Ishikawa (cell line): ENCODE measurements around the gene LDLRAD2.

Source experiments
- CEBPB ChIP-seq: IDR thresholded peaks from 2 replicates; pipeline ENCODE4 v1.6.1; 2012
- CREB1 ChIP-seq: IDR thresholded peaks from 2 replicates; pipeline ENCODE4 v1.6.1; 2012; ENCODE audit warnings: low read depth
- EGR1 ChIP-seq: IDR thresholded peaks from 2 replicates; pipeline ENCODE4 v1.6.1; 2012
- EP300 ChIP-seq: IDR thresholded peaks from 2 replicates; pipeline ENCODE4 v1.6.1; 2012; ENCODE audit warnings: borderline replicate concordance
- FOXM1 ChIP-seq: IDR thresholded peaks from 2 replicates; pipeline ENCODE4 v1.6.1; 2012; ENCODE audit warnings: low read depth, borderline replicate concordance
- NFIC ChIP-seq: IDR thresholded peaks from 2 replicates; pipeline ENCODE4 v1.6.1; 2012
- RAD21 ChIP-seq: IDR thresholded peaks from 2 replicates; pipeline ENCODE4 v1.6.1; 2012; ENCODE audit warnings: low read depth
- TAF1 ChIP-seq: IDR thresholded peaks from 2 replicates; pipeline ENCODE4 v1.6.1; 2012; ENCODE audit warnings: low read depth, mild to moderate bottlenecking
- TCF12 ChIP-seq: IDR thresholded peaks from 2 replicates; pipeline ENCODE4 v1.6.1; 2012; ENCODE audit warnings: low read depth
- TEAD4 ChIP-seq: IDR thresholded peaks from 2 replicates; pipeline ENCODE4 v1.6.1; 2012
- YY1 ChIP-seq: IDR thresholded peaks from 2 replicates; pipeline ENCODE4 v1.6.1; 2012; ENCODE audit warnings: low read depth
- ZBTB7A ChIP-seq: IDR thresholded peaks from 2 replicates; pipeline ENCODE4 v1.6.1; 2012; ENCODE audit warnings: low read depth
- TF ChIP-seq, protein P1 (sequence below): IDR thresholded peaks from 2 replicates; pipeline ENCODE4 v1.6.1; 2012; ENCODE audit warnings: low read depth, mild to moderate bottlenecking
- TF ChIP-seq, protein P2 (sequence below): IDR thresholded peaks from 2 replicates; pipeline ENCODE4 v1.6.1; 2012
- TF ChIP-seq, protein P3 (sequence below): IDR thresholded peaks from 2 replicates; pipeline ENCODE4 v1.6.1; 2012

Gene LDLRAD2

DNA sequence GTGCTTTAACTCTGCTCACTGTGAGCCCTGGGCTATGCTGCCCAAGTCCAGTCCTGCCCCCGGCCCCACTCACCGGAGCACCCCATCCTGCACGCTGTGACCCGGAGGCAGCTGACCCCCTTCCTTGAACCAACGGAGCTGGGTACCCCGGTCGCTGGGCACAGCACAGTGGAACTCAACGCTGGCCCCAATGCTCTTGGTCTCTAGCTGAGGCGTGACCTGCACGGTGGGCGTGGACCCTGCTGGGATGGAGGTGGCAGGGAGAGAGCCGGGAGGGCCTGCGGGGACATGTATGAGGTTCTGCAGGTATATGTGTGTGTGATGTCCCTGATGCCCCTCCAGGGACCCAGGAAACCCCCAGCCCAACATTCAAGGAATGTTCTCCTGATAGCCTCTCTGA, 24.7 kb downstream of the LDLRAD2 start:
- TF ChIP-seq RAD21 (no peak), YY1 (no peak), CEBPB (no peak), NFIC (no peak), EP300 (no peak), TEAD4 (no peak), ZBTB7A (no peak), FOXM1 (no peak)
- TF ChIP-seq, protein P1, sequence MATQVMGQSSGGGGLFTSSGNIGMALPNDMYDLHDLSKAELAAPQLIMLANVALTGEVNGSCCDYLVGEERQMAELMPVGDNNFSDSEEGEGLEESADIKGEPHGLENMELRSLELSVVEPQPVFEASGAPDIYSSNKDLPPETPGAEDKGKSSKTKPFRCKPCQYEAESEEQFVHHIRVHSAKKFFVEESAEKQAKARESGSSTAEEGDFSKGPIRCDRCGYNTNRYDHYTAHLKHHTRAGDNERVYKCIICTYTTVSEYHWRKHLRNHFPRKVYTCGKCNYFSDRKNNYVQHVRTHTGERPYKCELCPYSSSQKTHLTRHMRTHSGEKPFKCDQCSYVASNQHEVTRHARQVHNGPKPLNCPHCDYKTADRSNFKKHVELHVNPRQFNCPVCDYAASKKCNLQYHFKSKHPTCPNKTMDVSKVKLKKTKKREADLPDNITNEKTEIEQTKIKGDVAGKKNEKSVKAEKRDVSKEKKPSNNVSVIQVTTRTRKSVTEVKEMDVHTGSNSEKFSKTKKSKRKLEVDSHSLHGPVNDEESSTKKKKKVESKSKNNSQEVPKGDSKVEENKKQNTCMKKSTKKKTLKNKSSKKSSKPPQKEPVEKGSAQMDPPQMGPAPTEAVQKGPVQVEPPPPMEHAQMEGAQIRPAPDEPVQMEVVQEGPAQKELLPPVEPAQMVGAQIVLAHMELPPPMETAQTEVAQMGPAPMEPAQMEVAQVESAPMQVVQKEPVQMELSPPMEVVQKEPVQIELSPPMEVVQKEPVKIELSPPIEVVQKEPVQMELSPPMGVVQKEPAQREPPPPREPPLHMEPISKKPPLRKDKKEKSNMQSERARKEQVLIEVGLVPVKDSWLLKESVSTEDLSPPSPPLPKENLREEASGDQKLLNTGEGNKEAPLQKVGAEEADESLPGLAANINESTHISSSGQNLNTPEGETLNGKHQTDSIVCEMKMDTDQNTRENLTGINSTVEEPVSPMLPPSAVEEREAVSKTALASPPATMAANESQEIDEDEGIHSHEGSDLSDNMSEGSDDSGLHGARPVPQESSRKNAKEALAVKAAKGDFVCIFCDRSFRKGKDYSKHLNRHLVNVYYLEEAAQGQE, result no peak
- TF ChIP-seq, protein P2, sequence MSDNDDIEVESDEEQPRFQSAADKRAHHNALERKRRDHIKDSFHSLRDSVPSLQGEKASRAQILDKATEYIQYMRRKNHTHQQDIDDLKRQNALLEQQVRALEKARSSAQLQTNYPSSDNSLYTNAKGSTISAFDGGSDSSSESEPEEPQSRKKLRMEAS, result no peak

DNA sequence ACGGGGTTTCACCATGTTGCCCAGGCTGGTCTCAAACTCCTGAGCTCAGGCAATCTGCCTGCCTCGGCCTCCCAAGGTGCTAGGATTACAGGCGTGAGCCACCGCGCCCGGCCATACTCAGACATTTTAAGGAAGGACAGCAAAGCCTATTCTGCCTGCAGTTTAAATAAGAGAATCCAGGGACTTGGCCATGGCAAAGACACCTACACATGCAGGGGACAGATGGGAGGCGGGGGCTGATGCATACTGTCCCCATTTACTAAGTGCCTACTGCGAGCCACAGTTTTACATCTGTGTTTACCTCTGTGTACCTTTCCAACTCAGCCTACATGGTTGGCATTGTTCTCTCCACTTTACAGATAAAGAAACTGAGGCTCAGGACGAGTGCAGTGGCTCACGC, 25.4 kb downstream of the LDLRAD2 start:
- no peak for TF ChIP-seq FOXM1
- TF ChIP-seq CEBPB, result no peak
- TF ChIP-seq, protein P2, result no peak
- no peak for TF ChIP-seq EGR1
- TF ChIP-seq NFIC, result no peak
- no peak for TF ChIP-seq TAF1
- TF ChIP-seq CREB1, result no peak

DNA sequence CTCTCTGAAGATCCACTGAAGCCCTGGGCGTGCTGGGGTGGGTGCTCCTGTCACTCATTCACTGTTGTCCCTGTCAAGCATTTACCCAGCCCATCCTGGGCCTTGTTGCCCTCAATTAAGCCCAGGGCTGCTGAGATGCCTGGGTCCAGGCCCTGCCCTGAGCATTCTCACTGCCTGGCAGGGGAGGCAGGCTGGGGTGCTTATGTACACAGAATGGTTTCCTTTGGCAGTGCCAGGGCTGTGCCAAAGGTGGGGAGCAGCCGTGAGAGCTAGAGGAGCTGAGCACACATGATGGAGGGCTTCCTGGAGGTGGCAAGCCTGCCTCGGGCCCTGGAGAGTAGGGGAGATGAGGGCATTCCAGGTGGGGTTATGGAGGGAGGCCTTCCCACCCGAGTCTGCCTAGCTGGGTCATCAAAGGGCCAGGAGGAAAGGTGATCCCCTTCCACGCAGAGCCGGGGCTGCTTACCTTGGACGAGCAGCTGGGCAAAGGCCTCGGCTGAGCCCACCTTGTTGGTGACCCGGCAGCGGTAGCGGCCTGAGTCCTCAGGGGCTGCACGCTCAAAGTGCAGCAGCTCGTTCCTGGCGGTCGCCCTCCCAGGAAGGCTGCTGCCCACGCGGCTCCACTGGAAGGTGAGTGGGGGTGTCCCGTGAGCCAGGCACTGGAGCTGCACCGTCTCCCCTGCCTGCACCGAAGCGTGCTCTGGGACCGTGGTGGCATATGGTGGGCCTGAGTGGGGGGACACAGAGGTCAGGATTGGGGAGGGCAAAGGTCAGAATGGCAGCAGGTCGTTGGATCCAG, 26.5 kb downstream of the LDLRAD2 start:
- TF ChIP-seq YY1, result no peak
- TF ChIP-seq TEAD4, result no peak
- TF ChIP-seq ZBTB7A, result no peak
- TF ChIP-seq CEBPB, result no peak
- no peak for TF ChIP-seq EGR1
- TF ChIP-seq, protein P2, result no peak
- no peak for TF ChIP-seq CREB1
- TF ChIP-seq TAF1, result no peak
- no peak for TF ChIP-seq TCF12
- TF ChIP-seq EP300, result no peak

DNA sequence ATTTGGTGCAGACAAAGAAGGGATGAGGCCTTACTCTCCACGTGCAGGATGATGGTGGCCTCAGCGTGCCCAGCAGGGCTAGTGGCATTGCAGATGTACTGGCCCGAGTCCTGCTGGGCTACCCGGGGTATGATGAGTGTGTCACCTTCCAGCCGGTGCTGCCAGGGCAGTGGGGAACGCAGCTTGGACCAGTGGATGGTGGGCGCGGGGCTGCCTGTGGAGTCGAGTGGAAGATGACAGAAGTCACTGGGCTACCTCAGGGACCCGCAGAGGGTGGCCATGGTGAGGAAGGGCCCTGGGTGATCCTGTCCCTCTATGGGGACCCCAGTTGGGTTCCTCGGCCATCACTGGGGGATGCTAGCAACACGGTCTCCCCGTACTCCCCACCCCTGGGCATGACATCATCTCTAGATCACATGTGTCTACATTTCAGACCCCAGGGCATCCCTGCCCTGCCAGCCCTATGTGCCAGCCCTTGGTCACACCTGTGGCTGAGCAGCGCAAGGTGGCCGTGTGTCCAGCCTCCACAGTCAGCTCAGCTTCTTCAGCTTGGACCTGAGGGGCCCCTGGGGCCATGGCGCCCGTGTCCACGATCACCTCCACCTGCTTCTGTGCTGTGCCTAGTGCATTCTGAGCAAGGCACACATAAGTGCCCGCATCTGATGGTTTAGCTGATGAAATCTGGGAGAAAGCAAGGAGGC, 27.4 kb downstream of the LDLRAD2 start:
- TF ChIP-seq, protein P3, sequence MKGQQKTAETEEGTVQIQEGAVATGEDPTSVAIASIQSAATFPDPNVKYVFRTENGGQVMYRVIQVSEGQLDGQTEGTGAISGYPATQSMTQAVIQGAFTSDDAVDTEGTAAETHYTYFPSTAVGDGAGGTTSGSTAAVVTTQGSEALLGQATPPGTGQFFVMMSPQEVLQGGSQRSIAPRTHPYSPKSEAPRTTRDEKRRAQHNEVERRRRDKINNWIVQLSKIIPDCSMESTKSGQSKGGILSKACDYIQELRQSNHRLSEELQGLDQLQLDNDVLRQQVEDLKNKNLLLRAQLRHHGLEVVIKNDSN, result no peak
- TF ChIP-seq NFIC (no peak), TEAD4 (no peak), CREB1 (no peak), YY1 (no peak), EGR1 (no peak), FOXM1 (no peak)
- TF ChIP-seq, protein P2, result no peak

DNA sequence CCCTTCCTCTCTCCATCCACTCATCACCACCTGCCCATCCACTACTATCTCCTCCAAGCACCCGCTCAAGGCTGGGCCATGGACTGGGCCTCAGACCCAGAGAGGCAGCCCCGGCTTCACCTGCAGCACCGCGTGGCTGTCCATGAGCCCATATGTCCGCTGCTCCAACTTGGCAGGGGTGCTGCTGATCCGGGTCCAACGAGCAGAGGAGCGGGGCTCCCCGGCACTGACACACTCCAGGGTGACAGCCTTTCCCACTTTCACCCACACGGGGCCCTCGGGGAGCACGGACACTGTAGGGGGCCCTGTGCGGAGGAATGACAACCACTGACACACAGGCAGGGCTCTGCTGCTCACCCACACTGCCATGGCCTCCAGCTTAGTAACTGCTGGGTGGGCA, 28.9 kb downstream of the LDLRAD2 start:
- TF ChIP-seq, protein P3, result no peak
- TF ChIP-seq CEBPB, result no peak
- no peak for TF ChIP-seq ZBTB7A
- TF ChIP-seq TEAD4, result no peak

DNA sequence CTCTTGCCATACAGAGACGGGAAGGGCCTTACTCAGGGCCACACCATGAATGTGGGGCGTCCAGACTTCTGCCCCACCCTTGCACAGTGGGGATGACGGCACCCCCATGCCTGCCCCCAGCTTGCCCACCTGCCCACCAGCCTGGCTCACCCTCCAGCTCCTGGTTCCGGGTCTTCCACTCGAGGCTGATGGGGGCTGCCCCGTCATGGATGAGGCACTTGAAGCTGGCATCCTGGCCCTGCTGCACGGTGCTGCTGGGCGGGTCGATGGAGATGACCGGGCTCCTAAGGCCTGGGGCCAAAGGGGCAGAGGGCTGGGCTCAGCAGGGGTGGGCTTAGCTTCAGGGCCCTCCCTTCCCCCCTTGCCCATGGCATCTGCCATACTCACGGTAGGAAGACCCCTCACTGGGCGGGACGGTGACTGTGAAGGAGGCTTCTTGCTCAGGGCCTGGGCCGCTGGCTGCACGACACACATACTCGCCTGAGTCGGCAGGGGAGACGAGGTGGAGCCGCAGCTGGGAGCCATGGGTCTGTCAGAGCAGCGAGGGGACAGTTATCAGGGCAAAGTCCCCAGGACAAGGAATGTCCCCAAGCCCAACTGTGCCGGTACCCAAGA, 29.9 kb downstream of the LDLRAD2 start:
- TF ChIP-seq NFIC (no peak), FOXM1 (no peak), TAF1 (no peak), TEAD4 (no peak), RAD21 (no peak), TCF12 (no peak), ZBTB7A (no peak), EP300 (no peak)
- TF ChIP-seq, protein P3, result no peak
- TF ChIP-seq, protein P1, result no peak
- TF ChIP-seq, protein P2, result no peak
